ENCODE results near the gene MSN. TPM values are rescaled to one million over a fixed set of nuclear protein-coding genes. Genes with fewer than 3 reads are reported as not detected.
A peak's percentile ranks its signal among the peaks of the same experiment; 100 is the strongest.
"Not testable (repeated sequence)": the region's sequence is repeated elsewhere in the genome, so short reads cannot be mapped to it uniquely, and the experiment has no call there.

The MSN gene
- total RNA-seq, 3 donors from 2014 or later = 25.9 to 127 (median 66.2) TPM

GRCh38 chrX:65635378-65635777 is 32.1 kb upstream of the MSN start:
- H3K4me3 ChIP-seq = no peak overlapping the region
- TF ChIP-seq, protein P1, sequence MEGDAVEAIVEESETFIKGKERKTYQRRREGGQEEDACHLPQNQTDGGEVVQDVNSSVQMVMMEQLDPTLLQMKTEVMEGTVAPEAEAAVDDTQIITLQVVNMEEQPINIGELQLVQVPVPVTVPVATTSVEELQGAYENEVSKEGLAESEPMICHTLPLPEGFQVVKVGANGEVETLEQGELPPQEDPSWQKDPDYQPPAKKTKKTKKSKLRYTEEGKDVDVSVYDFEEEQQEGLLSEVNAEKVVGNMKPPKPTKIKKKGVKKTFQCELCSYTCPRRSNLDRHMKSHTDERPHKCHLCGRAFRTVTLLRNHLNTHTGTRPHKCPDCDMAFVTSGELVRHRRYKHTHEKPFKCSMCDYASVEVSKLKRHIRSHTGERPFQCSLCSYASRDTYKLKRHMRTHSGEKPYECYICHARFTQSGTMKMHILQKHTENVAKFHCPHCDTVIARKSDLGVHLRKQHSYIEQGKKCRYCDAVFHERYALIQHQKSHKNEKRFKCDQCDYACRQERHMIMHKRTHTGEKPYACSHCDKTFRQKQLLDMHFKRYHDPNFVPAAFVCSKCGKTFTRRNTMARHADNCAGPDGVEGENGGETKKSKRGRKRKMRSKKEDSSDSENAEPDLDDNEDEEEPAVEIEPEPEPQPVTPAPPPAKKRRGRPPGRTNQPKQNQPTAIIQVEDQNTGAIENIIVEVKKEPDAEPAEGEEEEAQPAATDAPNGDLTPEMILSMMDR (IDR thresholded peaks at IDR 0.05) = no peak
- H3K36me3 ChIP-seq (ENCODE audit: low read depth) = no peaks in the 10 kb centered on the region
- intact Hi-C loops (cut with DNase I, micrococcal nuclease) = no loop called here
- ATAC-seq (peak; percentile 25), DNase-seq (peak in 1 of 3 donors; percentile 4)
- no peaks in the 10 kb centered on the region for H3K9me3 ChIP-seq
- H3K4me1 ChIP-seq (ENCODE audit: low read depth) = no peaks in the 10 kb centered on the region

GRCh38 chrX:65635822-65636221 is 31.6 kb upstream of the MSN start:
- Histone ChIP-seq H3K9me3 (no peaks in the 10 kb centered on the region), H3K4me3 (no peak overlapping the region), H3K4me1 (ENCODE audit: low read depth) (no peaks in the 10 kb centered on the region), H3K36me3 (ENCODE audit: low read depth) (no peaks in the 10 kb centered on the region)
- TF ChIP-seq, protein P1 (IDR thresholded peaks at IDR 0.05) = no peak
- intact Hi-C loops (cut with DNase I, micrococcal nuclease) = no loop called here
- DNase-seq (no peak), ATAC-seq (peak; percentile 34)

GRCh38 chrX:65636261-65636660 is 31.2 kb upstream of the MSN start:
- intact Hi-C loops (cut with DNase I, micrococcal nuclease); ATAC-seq; H3K36me3 ChIP-seq (ENCODE audit: low read depth); H3K4me1 ChIP-seq (ENCODE audit: low read depth); H3K4me3 ChIP-seq; DNase-seq; H3K9me3 ChIP-seq: not testable (repeated sequence)

DNA sequence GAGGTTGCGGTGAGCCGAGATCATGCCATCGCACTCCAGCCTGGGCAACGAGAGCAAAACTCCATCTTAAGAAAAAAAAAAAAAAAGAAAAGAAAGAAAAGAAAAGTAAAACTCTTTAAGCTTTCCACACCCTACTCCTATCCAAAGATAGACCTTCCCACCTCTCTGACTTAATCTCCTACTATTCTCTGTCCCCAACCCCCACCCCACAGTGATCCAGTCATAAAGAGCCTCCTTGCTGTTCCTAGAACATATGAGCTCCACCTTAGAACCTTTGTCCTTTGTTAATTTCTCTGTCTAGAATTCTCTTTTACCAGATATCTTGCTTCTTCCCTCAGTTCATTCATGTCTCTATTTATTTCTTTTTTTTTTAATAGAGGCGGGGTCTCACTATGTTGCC is 30.1 kb upstream of the MSN start:
- Histone ChIP-seq H3K4me1 (ENCODE audit: low read depth) (no peaks in the 10 kb centered on the region), H3K9me3 (no peaks in the 10 kb centered on the region), H3K36me3 (ENCODE audit: low read depth) (no peaks in the 10 kb centered on the region), H3K4me3 (no peak overlapping the region)
- intact Hi-C loops (cut with DNase I, micrococcal nuclease) = no loop called here
- ATAC-seq = peak; percentile 74
- TF ChIP-seq, protein P1 (IDR thresholded peaks at IDR 0.05) = no peak
- no peak for DNase-seq

GRCh38 chrX:65642914-65643491 is 24.5 kb upstream of the MSN start:
- peak; percentile 21 for ATAC-seq

GRCh38 chrX:65643531-65644052 is 23.9 kb upstream of the MSN start:
- TF ChIP-seq, protein P1 (IDR thresholded peaks at IDR 0.05) = no peak
- ATAC-seq = no peak
- intact Hi-C loops (cut with DNase I, micrococcal nuclease) = no loop called here

More at GRCh38 chrX:65642914-65643491, 24.5 kb upstream of the MSN start:
- H3K4me3 ChIP-seq = no peak overlapping the region
- no peaks in the 10 kb centered on the region for H3K36me3 ChIP-seq (ENCODE audit: low read depth)
- TF ChIP-seq, protein P1 (IDR thresholded peaks at IDR 0.05) = no peak
- H3K4me1 ChIP-seq (ENCODE audit: low read depth) = no peaks in the 10 kb centered on the region
- no peaks in the 10 kb centered on the region for H3K9me3 ChIP-seq
- DNase-seq = no peak
- intact Hi-C loops (cut with DNase I, micrococcal nuclease) = no loop called here

More at GRCh38 chrX:65643531-65644052, 23.9 kb upstream of the MSN start:
- Histone ChIP-seq H3K4me3 (no peak overlapping the region), H3K9me3 (no peaks in the 10 kb centered on the region), H3K4me1 (ENCODE audit: low read depth) (no peaks in the 10 kb centered on the region), H3K36me3 (ENCODE audit: low read depth) (no peaks in the 10 kb centered on the region)
- DNase-seq = no peak
